Stimulated activated CD4-positive, alpha-beta T cell treated with anti-CD3 and anti-CD28 coated beads, Interleukin-15, amount 100 ng/mL, for 48 hours (primary cell): ENCODE data around the gene ZDHHC19.
"Not testable (repeated sequence)": the region's sequence is repeated elsewhere in the genome, so short reads cannot be mapped to it uniquely, and the experiment has no call there.

ENCODE experiments used
- DNase-seq, 2 donors: peaks; one replicate each; pipeline ENCODE4 v3.0.0-alpha.2; 2020; ENCODE audit warnings: low read depth in 2 of 2

ZDHHC19 gene

GRCh38 chr3:196210673-196211556, at the start of gene ZDHHC19:
ZDHHC19 (minus strand) TSS chr3:196211400; CDS start chr3:196211315, 85 bp downstream.
- no peak for DNase-seq

GRCh38 chr3:196260784-196261183, 49.6 kb upstream of the ZDHHC19 start:
- no peak for DNase-seq

- DNase-seq: no peak
These were observed 44.6 kb upstream of the ZDHHC19 start for GRCh38 chr3:196255776-196256175.

GRCh38 chr3:196254376-196255283, 43.4 kb upstream of the ZDHHC19 start:
- no peak for DNase-seq

- no peak for DNase-seq
These were observed 40.7 kb upstream of the ZDHHC19 start for GRCh38 chr3:196251918-196252317.

- DNase-seq: no peak
These were observed 35.6 kb upstream of the ZDHHC19 start for GRCh38 chr3:196246612-196247308.

GRCh38 chr3:196244166-196244565, 33.0 kb upstream of the ZDHHC19 start:
- not testable (repeated sequence) for DNase-seq

- DNase-seq: no peak
These were observed 30.5 kb upstream of the ZDHHC19 start for GRCh38 chr3:196241704-196242103.

GRCh38 chr3:196240424-196240823, 29.2 kb upstream of the ZDHHC19 start:
- no peak for DNase-seq

GRCh38 chr3:196238612-196239560, 27.7 kb upstream of the ZDHHC19 start:
- DNase-seq: no peak

GRCh38 chr3:196237203-196237602, 26.0 kb upstream of the ZDHHC19 start:
- DNase-seq: no peak

GRCh38 chr3:196236223-196236622, 25.0 kb upstream of the ZDHHC19 start:
- no peak for DNase-seq

- no peak for DNase-seq
These were observed 24.4 kb upstream of the ZDHHC19 start for GRCh38 chr3:196235452-196236122.

GRCh38 chr3:196232882-196233251, 21.7 kb upstream of the ZDHHC19 start:
- no peak for DNase-seq

- no peak for DNase-seq
These were observed 21.1 kb upstream of the ZDHHC19 start for GRCh38 chr3:196232154-196232881.

- no peak for DNase-seq
These were observed 16.7 kb upstream of the ZDHHC19 start for GRCh38 chr3:196227629-196228493.

GRCh38 chr3:196227121-196227561, 15.9 kb upstream of the ZDHHC19 start:
- no peak for DNase-seq

GRCh38 chr3:196225763-196226364, 14.7 kb upstream of the ZDHHC19 start:
- no peak for DNase-seq
